ENCODE results near the gene MUC3A. TPM values are rescaled to one million over a fixed set of nuclear protein-coding genes. Genes with fewer than 3 reads are reported as not detected.

The MUC3A gene
- total and polyA plus RNA-seq, 7 experiments from 2014 or later: not detected

- peak overlapping the region; percentile 52 for H3K4me3 ChIP-seq (ENCODE audit: low read length)
- H3K27ac Mint-ChIP-seq: peak overlapping the region in 1 of 9 donors; percentile 6
Observed at GRCh38 chr7:100965045-100965722, 15.8 kb downstream of the MUC3A start.

GRCh38 chr7:100965723-100966541 is 16.6 kb downstream of the MUC3A start:
- peaks cover 9 to 24% (median 16%) of the 10 kb centered on the region in 7 donors for H3K4me1 Mint-ChIP-seq
- intact Hi-C loops (cut with micrococcal nuclease): loop anchor here (1.0 to 5.0 kb wide), 5 partner anchors 69 to 111 kb away; partner anchors contain the start of gene ACHE (in 1 of the 2)
- CTCF ChIA-PET: no interaction called here
- POLR2A ChIA-PET: no interaction called here
- DNase-seq (peak; percentile 21 to 88 (median 52)), ATAC-seq (peak; percentile 73)
- peak overlapping the region; percentile 52 for H3K4me3 ChIP-seq (ENCODE audit: low read length)
- peaks cover 0 to 17% of the 10 kb centered on the region in 2 donors for H3K4me1 ChIP-seq (ENCODE audit: control insufficient read depth in 2 of 2, insufficient read depth in 2 of 2, low read length in 2 of 2)
- no peaks in the 10 kb centered on the region for H3K9me3 ChIP-seq (ENCODE audit: control insufficient read depth in 2 of 3, low read length in 3 of 3)
- peaks cover 42 to 65% (median 61%) of the 10 kb centered on the region in 5 donors for H3K27me3 Mint-ChIP-seq
- H3K27me3 ChIP-seq (ENCODE audit: control insufficient read depth in 2 of 2, insufficient read depth in 2 of 2, low read length in 2 of 2): peaks cover 12 to 33% of the 10 kb centered on the region in 2 donors
- peaks cover 0 to 1% (median 0%) of the 10 kb centered on the region in 11 donors for H3K9me3 Mint-ChIP-seq
- H3K4me3 Mint-ChIP-seq: peak overlapping the region; percentile 71 to 89 (median 84)
- no peak overlapping the region for H3K27ac ChIP-seq (ENCODE audit: low read depth, low read length)
- H3K36me3 Mint-ChIP-seq: no peaks in the 10 kb centered on the region
- peak overlapping the region in 1 of 9 donors; percentile 6 for H3K27ac Mint-ChIP-seq
- no peaks in the 10 kb centered on the region for H3K36me3 ChIP-seq (ENCODE audit: control insufficient read depth in 2 of 3, insufficient read depth in 3 of 3, low read length in 3 of 3)

More at GRCh38 chr7:100965045-100965722, 15.8 kb downstream of the MUC3A start:
- Histone ChIP-seq H3K27me3 (ENCODE audit: control insufficient read depth in 2 of 2, insufficient read depth in 2 of 2, low read length in 2 of 2) (peaks cover 12 to 33% of the 10 kb centered on the region in 2 donors), H3K27ac (ENCODE audit: low read depth, low read length) (no peak overlapping the region), H3K4me1 (ENCODE audit: control insufficient read depth in 2 of 2, insufficient read depth in 2 of 2, low read length in 2 of 2) (peaks cover 0 to 17% of the 10 kb centered on the region in 2 donors), H3K9me3 (ENCODE audit: control insufficient read depth in 2 of 3, low read length in 3 of 3) (no peaks in the 10 kb centered on the region), H3K36me3 (ENCODE audit: control insufficient read depth in 2 of 3, insufficient read depth in 3 of 3, low read length in 3 of 3) (no peaks in the 10 kb centered on the region)
- CTCF ChIA-PET: no interaction called here
- Mint-ChIP-seq H3K27me3 (peaks cover 42 to 62% (median 58%) of the 10 kb centered on the region in 5 donors), H3K36me3 (no peaks in the 10 kb centered on the region), H3K9me3 (peaks cover 0 to 1% (median 0%) of the 10 kb centered on the region in 11 donors), H3K4me1 (peaks cover 9 to 24% (median 16%) of the 10 kb centered on the region in 7 donors), H3K4me3 (peak overlapping the region; percentile 71 to 89 (median 84))
- intact Hi-C loops (cut with micrococcal nuclease): loop anchor here (5.0 kb wide), 3 partner anchors 68 to 112 kb away; partner anchors contain the start of gene ACHE (in 1 of the 2)
- no peak for DNase-seq
- POLR2A ChIA-PET: no interaction called here
- no peak for ATAC-seq

- Mint-ChIP-seq H3K9me3 (peaks cover 0 to 1% (median 0%) of the 10 kb centered on the region in 11 donors), H3K27me3 (peaks cover 42 to 67% (median 62%) of the 10 kb centered on the region in 5 donors), H3K4me1 (peaks cover 9 to 24% (median 16%) of the 10 kb centered on the region in 7 donors), H3K27ac (peak overlapping the region in 1 of 9 donors; percentile 9), H3K36me3 (no peaks in the 10 kb centered on the region), H3K4me3 (peak overlapping the region; percentile 39 to 86 (median 72))
- no peaks in the 10 kb centered on the region for H3K9me3 ChIP-seq (ENCODE audit: control insufficient read depth in 2 of 3, low read length in 3 of 3)
- peaks cover 12 to 33% of the 10 kb centered on the region in 2 donors for H3K27me3 ChIP-seq (ENCODE audit: control insufficient read depth in 2 of 2, insufficient read depth in 2 of 2, low read length in 2 of 2)
- H3K27ac ChIP-seq (ENCODE audit: low read depth, low read length): no peak overlapping the region
- CTCF ChIA-PET: no interaction called here
- no peaks in the 10 kb centered on the region for H3K36me3 ChIP-seq (ENCODE audit: control insufficient read depth in 2 of 3, insufficient read depth in 3 of 3, low read length in 3 of 3)
- ATAC-seq (no peak), DNase-seq (peak in 2 of 9 donors; percentile 3 to 8)
- POLR2A ChIA-PET: no interaction called here
- intact Hi-C loops (cut with micrococcal nuclease): loop anchor here (1.0 to 5.0 kb wide), 5 partner anchors 69 to 111 kb away; partner anchors contain the start of gene ACHE (in 1 of the 2)
- H3K4me1 ChIP-seq (ENCODE audit: control insufficient read depth in 2 of 2, insufficient read depth in 2 of 2, low read length in 2 of 2): peaks cover 0 to 17% of the 10 kb centered on the region in 2 donors
- peak overlapping the region; percentile 52 for H3K4me3 ChIP-seq (ENCODE audit: low read length)
Observed at GRCh38 chr7:100966542-100967291, 17.4 kb downstream of the MUC3A start.

GRCh38 chr7:100967292-100967863 is 18.0 kb downstream of the MUC3A start:
- H3K9me3 ChIP-seq (ENCODE audit: control insufficient read depth in 2 of 3, low read length in 3 of 3): no peaks in the 10 kb centered on the region
- intact Hi-C loops (cut with micrococcal nuclease): loop anchor here (5.0 kb wide), 3 partner anchors 70 to 110 kb away; partner anchors contain the start of gene ACHE (in 1 of the 2)
- CTCF ChIA-PET: no interaction called here
- Mint-ChIP-seq H3K4me3 (peak overlapping the region; percentile 23 to 86 (median 70)), H3K27me3 (peaks cover 42 to 71% (median 62%) of the 10 kb centered on the region in 5 donors), H3K36me3 (no peaks in the 10 kb centered on the region), H3K9me3 (peaks cover 0 to 1% (median 0%) of the 10 kb centered on the region in 11 donors), H3K27ac (peak overlapping the region in 1 of 9 donors; percentile 9), H3K4me1 (peaks cover 9 to 24% (median 16%) of the 10 kb centered on the region in 7 donors)
- peaks cover 0 to 17% of the 10 kb centered on the region in 2 donors for H3K4me1 ChIP-seq (ENCODE audit: control insufficient read depth in 2 of 2, insufficient read depth in 2 of 2, low read length in 2 of 2)
- ATAC-seq (no peak), DNase-seq (no peak)
- no peak overlapping the region for H3K27ac ChIP-seq (ENCODE audit: low read depth, low read length)
- no peak overlapping the region for H3K4me3 ChIP-seq (ENCODE audit: low read length)
- H3K27me3 ChIP-seq (ENCODE audit: control insufficient read depth in 2 of 2, insufficient read depth in 2 of 2, low read length in 2 of 2): peaks cover 12 to 33% of the 10 kb centered on the region in 2 donors
- POLR2A ChIA-PET: no interaction called here
- H3K36me3 ChIP-seq (ENCODE audit: control insufficient read depth in 2 of 3, insufficient read depth in 3 of 3, low read length in 3 of 3): no peaks in the 10 kb centered on the region

- Histone ChIP-seq H3K4me1 (ENCODE audit: control insufficient read depth in 2 of 2, insufficient read depth in 2 of 2, low read length in 2 of 2) (peaks cover 0 to 17% of the 10 kb centered on the region in 2 donors), H3K9me3 (ENCODE audit: control insufficient read depth in 2 of 3, low read length in 3 of 3) (no peaks in the 10 kb centered on the region), H3K4me3 (ENCODE audit: low read length) (no peak overlapping the region), H3K27ac (ENCODE audit: low read depth, low read length) (no peak overlapping the region), H3K36me3 (ENCODE audit: control insufficient read depth in 2 of 3, insufficient read depth in 3 of 3, low read length in 3 of 3) (no peaks in the 10 kb centered on the region), H3K27me3 (ENCODE audit: control insufficient read depth in 2 of 2, insufficient read depth in 2 of 2, low read length in 2 of 2) (peaks cover 12 to 33% of the 10 kb centered on the region in 2 donors)
- intact Hi-C loops (cut with micrococcal nuclease): loop anchor here (5.0 kb wide), 3 partner anchors 71 to 109 kb away; partner anchors contain the start of gene ACHE (in 1 of the 2)
- H3K4me1 Mint-ChIP-seq: peaks cover 9 to 24% (median 16%) of the 10 kb centered on the region in 7 donors
- peaks cover 0 to 4% (median 0%) of the 10 kb centered on the region in 5 donors for H3K36me3 Mint-ChIP-seq
- ChIA-PET CTCF (no interaction called here), POLR2A (no interaction called here)
- DNase-seq (no peak), ATAC-seq (no peak)
- H3K4me3 Mint-ChIP-seq: peak overlapping the region in 2 of 10 donors; percentile 71 to 77
- H3K27me3 Mint-ChIP-seq: peaks cover 45 to 65% (median 57%) of the 10 kb centered on the region in 5 donors
- peaks cover 0 to 5% (median 0%) of the 10 kb centered on the region in 11 donors for H3K9me3 Mint-ChIP-seq
- peak overlapping the region in 1 of 9 donors; percentile 3 for H3K27ac Mint-ChIP-seq
Observed at GRCh38 chr7:100968031-100968430, 18.7 kb downstream of the MUC3A start.
